Endothelial cell (in vitro differentiated cells): ENCODE data around the gene TMEM135. TPM values are rescaled to one million over a fixed set of nuclear protein-coding genes. Genes with fewer than 3 reads are reported as not detected.

ENCODE experiments used
- DNase-seq: peaks from one replicate; pipeline ENCODE4 v3.0.0; 2021; ENCODE audit warnings: low spot score
- H3K27ac Mint-ChIP-seq: one replicate; pipeline ENCODE4 v1.8.0; 2021; ENCODE audit warnings: mixed read lengths, inconsistent platforms; ENCODE audit not compliant: unreplicated experiment
- H3K27me3 Mint-ChIP-seq: one replicate; pipeline ENCODE4 v1.8.0; 2021; ENCODE audit warnings: mild to moderate bottlenecking, moderate library complexity, mixed read lengths, inconsistent platforms; ENCODE audit not compliant: unreplicated experiment
- H3K36me3 Mint-ChIP-seq: one replicate; pipeline ENCODE4 v1.8.0; 2021; ENCODE audit warnings: mild to moderate bottlenecking, low read depth, mixed read lengths, inconsistent platforms; ENCODE audit not compliant: unreplicated experiment
- H3K4me1 Mint-ChIP-seq: one replicate; pipeline ENCODE4 v1.8.0; 2021; ENCODE audit warnings: mild to moderate bottlenecking, mixed read lengths, inconsistent platforms; ENCODE audit not compliant: unreplicated experiment
- H3K4me3 Mint-ChIP-seq: one replicate; pipeline ENCODE4 v1.8.0; 2021; ENCODE audit warnings: mild to moderate bottlenecking, mixed read lengths, inconsistent platforms; ENCODE audit not compliant: unreplicated experiment
- H3K9me3 Mint-ChIP-seq: one replicate; pipeline ENCODE4 v1.8.0; 2021; ENCODE audit warnings: mixed read lengths, inconsistent platforms; ENCODE audit not compliant: unreplicated experiment
- total RNA-seq: library from RNA; stranded (reverse); fragmentation: NEBNext Ultra II Directional; extraction: Animal tissue kit (Norgen Biotek cat#: 25700); gene quantifications from one replicate; pipeline ENCODE4 v1.2.1, GENCODE V29; 2021; ENCODE audit not compliant: unreplicated experiment
- TF ChIP-seq, protein P1 (sequence below): fragments of 200-600 bp; sonication (generic); IDR thresholded peaks from one replicate; pipeline ENCODE4 v1.5.0; 2021; ENCODE audit warnings: antibody characterized with exemption; ENCODE audit not compliant: unreplicated experiment

TMEM135 gene
- total RNA-seq, 1 donor from 2014 or later = 49.7 TPM

GRCh38 chr11:87179621-87180020 is 141.9 kb downstream of the TMEM135 start:
- no peaks in the 10 kb centered on the region for H3K27me3 Mint-ChIP-seq
- H3K9me3 Mint-ChIP-seq = no peaks in the 10 kb centered on the region
- H3K36me3 Mint-ChIP-seq = peaks cover 19% of the 10 kb centered on the region
- no peak for DNase-seq
- TF ChIP-seq, protein P1, sequence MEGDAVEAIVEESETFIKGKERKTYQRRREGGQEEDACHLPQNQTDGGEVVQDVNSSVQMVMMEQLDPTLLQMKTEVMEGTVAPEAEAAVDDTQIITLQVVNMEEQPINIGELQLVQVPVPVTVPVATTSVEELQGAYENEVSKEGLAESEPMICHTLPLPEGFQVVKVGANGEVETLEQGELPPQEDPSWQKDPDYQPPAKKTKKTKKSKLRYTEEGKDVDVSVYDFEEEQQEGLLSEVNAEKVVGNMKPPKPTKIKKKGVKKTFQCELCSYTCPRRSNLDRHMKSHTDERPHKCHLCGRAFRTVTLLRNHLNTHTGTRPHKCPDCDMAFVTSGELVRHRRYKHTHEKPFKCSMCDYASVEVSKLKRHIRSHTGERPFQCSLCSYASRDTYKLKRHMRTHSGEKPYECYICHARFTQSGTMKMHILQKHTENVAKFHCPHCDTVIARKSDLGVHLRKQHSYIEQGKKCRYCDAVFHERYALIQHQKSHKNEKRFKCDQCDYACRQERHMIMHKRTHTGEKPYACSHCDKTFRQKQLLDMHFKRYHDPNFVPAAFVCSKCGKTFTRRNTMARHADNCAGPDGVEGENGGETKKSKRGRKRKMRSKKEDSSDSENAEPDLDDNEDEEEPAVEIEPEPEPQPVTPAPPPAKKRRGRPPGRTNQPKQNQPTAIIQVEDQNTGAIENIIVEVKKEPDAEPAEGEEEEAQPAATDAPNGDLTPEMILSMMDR = no peak
- no peaks in the 10 kb centered on the region for H3K4me1 Mint-ChIP-seq
- H3K4me3 Mint-ChIP-seq = no peak overlapping the region
- no peak overlapping the region for H3K27ac Mint-ChIP-seq

GRCh38 chr11:87180742-87181141 is 143.0 kb downstream of the TMEM135 start:
- no peaks in the 10 kb centered on the region for H3K4me1 Mint-ChIP-seq
- TF ChIP-seq, protein P1 = no peak
- H3K27me3 Mint-ChIP-seq = no peaks in the 10 kb centered on the region
- H3K9me3 Mint-ChIP-seq = no peaks in the 10 kb centered on the region
- DNase-seq = no peak
- H3K27ac Mint-ChIP-seq = no peak overlapping the region
- H3K36me3 Mint-ChIP-seq = peaks cover 19% of the 10 kb centered on the region
- H3K4me3 Mint-ChIP-seq = no peak overlapping the region

DNA sequence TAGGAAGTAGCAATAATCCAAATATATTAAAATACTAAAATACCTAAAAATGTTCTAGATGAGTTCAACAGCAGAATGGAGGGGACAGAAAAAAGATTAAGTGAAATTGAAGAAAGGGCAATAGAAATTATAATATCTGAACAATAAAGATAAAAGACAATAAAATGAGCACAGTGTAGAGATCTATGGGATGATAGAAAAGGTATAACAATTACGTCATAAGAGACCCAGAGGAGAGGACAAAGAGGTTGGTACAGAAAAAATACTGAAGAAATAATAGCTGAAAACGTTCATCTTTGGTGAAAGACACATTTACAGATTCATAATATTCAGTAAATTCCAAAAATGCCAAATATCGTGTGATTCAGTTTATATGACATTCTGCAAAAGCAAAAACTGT is 143.4 kb downstream of the TMEM135 start:
- H3K36me3 Mint-ChIP-seq = peaks cover 19% of the 10 kb centered on the region
- no peak for DNase-seq
- H3K4me3 Mint-ChIP-seq = no peak overlapping the region
- H3K27me3 Mint-ChIP-seq = no peaks in the 10 kb centered on the region
- no peaks in the 10 kb centered on the region for H3K4me1 Mint-ChIP-seq
- no peak overlapping the region for H3K27ac Mint-ChIP-seq
- no peaks in the 10 kb centered on the region for H3K9me3 Mint-ChIP-seq
- TF ChIP-seq, protein P1 = no peak

GRCh38 chr11:87185228-87185627 is 147.5 kb downstream of the TMEM135 start:
- Mint-ChIP-seq H3K36me3 (peaks cover under 1% of the 10 kb centered on the region), H3K9me3 (no peaks in the 10 kb centered on the region), H3K4me1 (no peaks in the 10 kb centered on the region), H3K27ac (no peak overlapping the region), H3K27me3 (no peaks in the 10 kb centered on the region), H3K4me3 (no peak overlapping the region)
- TF ChIP-seq, protein P1 = no peak
- DNase-seq = no peak

GRCh38 chr11:87187076-87187475 is 149.3 kb downstream of the TMEM135 start:
- H3K27me3 Mint-ChIP-seq = no peaks in the 10 kb centered on the region
- no peaks in the 10 kb centered on the region for H3K36me3 Mint-ChIP-seq
- no peak overlapping the region for H3K4me3 Mint-ChIP-seq
- H3K4me1 Mint-ChIP-seq = no peaks in the 10 kb centered on the region
- no peak overlapping the region for H3K27ac Mint-ChIP-seq
- no peaks in the 10 kb centered on the region for H3K9me3 Mint-ChIP-seq
- TF ChIP-seq, protein P1 = no peak
- DNase-seq = no peak
